Progenitor cell of endocrine pancreas (in vitro differentiated cells): ENCODE data around the gene DLG4. TPM values are rescaled to one million over a fixed set of nuclear protein-coding genes. Genes with fewer than 3 reads are reported as not detected.

Experiments
- DNase-seq: peaks from one replicate; pipeline ENCODE4 v3.0.0; 2021; ENCODE audit warnings: low spot score; ENCODE audit not compliant: unreplicated experiment
- H3K27ac Mint-ChIP-seq: 2 replicates; pipeline ENCODE4 v1.8.0; 2021; ENCODE audit warnings: mild to moderate bottlenecking, moderate library complexity, mixed read lengths
- H3K27me3 Mint-ChIP-seq: 2 replicates; pipeline ENCODE4 v1.8.0; 2021; ENCODE audit warnings: mixed read lengths
- H3K36me3 Mint-ChIP-seq: 2 replicates; pipeline ENCODE4 v1.8.0; 2022; ENCODE audit warnings: mixed read lengths; ENCODE audit not compliant: insufficient read depth
- H3K4me1 Mint-ChIP-seq: 2 replicates; pipeline ENCODE4 v1.8.0; 2021; ENCODE audit warnings: low read depth, mixed read lengths
- H3K4me3 Mint-ChIP-seq: 2 replicates; pipeline ENCODE4 v1.8.0; 2021; ENCODE audit warnings: low read depth, mild to moderate bottlenecking, moderate library complexity, mixed read lengths
- H3K9me3 Mint-ChIP-seq: 2 replicates; pipeline ENCODE4 v1.8.0; 2021; ENCODE audit warnings: low read depth, mixed read lengths
- CTCF ChIP-seq: fragments of 200-600 bp; sonication (generic); IDR thresholded peaks from one replicate; pipeline ENCODE4 v1.5.0; 2021; ENCODE audit warnings: antibody characterized with exemption, mild to moderate bottlenecking; ENCODE audit not compliant: unreplicated experiment
- total RNA-seq: library from RNA; stranded (reverse); gene quantifications from 2 replicates; pipeline ENCODE4 v1.2.1, GENCODE V29; 2021

DLG4 gene
- total RNA-seq, 1 donor from 2014 or later, result 48.6 TPM

GRCh38 chr17:7208754-7209460 lies 10.7 kb downstream of the DLG4 start:
- Mint-ChIP-seq H3K4me1 (peaks cover 30% of the 10 kb centered on the region), H3K4me3 (no peak overlapping the region)
- no peak for DNase-seq

GRCh38 chr17:7208027-7208571 lies 11.5 kb downstream of the DLG4 start:
- Mint-ChIP-seq H3K9me3 (no peaks in the 10 kb centered on the region), H3K27ac (no peak overlapping the region), H3K4me3 (no peak overlapping the region), H3K4me1 (peaks cover 24% of the 10 kb centered on the region), H3K27me3 (no peaks in the 10 kb centered on the region), H3K36me3 (no peaks in the 10 kb centered on the region)
- TF ChIP-seq CTCF, result no peak
- DNase-seq, result no peak

More at GRCh38 chr17:7208754-7209460, 10.7 kb downstream of the DLG4 start:
- no peaks in the 10 kb centered on the region for H3K27me3 Mint-ChIP-seq
- no peak overlapping the region for H3K27ac Mint-ChIP-seq
- no peaks in the 10 kb centered on the region for H3K9me3 Mint-ChIP-seq
- H3K36me3 Mint-ChIP-seq, result no peaks in the 10 kb centered on the region
- no peak for TF ChIP-seq CTCF

GRCh38 chr17:7207120-7208001 lies 12.3 kb downstream of the DLG4 start:
- Mint-ChIP-seq H3K36me3 (peaks cover 5% of the 10 kb centered on the region), H3K27me3 (no peaks in the 10 kb centered on the region), H3K4me3 (no peak overlapping the region), H3K4me1 (peaks cover 23% of the 10 kb centered on the region), H3K27ac (no peak overlapping the region), H3K9me3 (no peaks in the 10 kb centered on the region)
- no peak for DNase-seq
- TF ChIP-seq CTCF, result no peak

GRCh38 chr17:7205561-7205960 lies 14.1 kb downstream of the DLG4 start:
- Mint-ChIP-seq H3K27ac (peak overlapping the region; percentile 89), H3K4me3 (peak overlapping the region; percentile 71), H3K4me1 (peaks cover 14% of the 10 kb centered on the region), H3K9me3 (no peaks in the 10 kb centered on the region), H3K36me3 (peaks cover 6% of the 10 kb centered on the region), H3K27me3 (no peaks in the 10 kb centered on the region)
- DNase-seq, result no peak
- TF ChIP-seq CTCF, result no peak

- no peak for TF ChIP-seq CTCF
Observed at GRCh38 chr17:7204828-7205461, 14.7 kb downstream of the DLG4 start.

More at GRCh38 chr17:7204828-7205461, 14.7 kb downstream of the DLG4 start:
- H3K27me3 Mint-ChIP-seq, result no peaks in the 10 kb centered on the region
- peak; percentile 86 for DNase-seq
- H3K4me1 Mint-ChIP-seq, result peaks cover 11% of the 10 kb centered on the region
- H3K9me3 Mint-ChIP-seq, result no peaks in the 10 kb centered on the region
- peak overlapping the region; percentile 71 for H3K4me3 Mint-ChIP-seq
- peak overlapping the region; percentile 89 for H3K27ac Mint-ChIP-seq
- H3K36me3 Mint-ChIP-seq, result peaks cover 7% of the 10 kb centered on the region
